Thyroid gland (tissue), 4 donors: Measurements from ENCODE around the gene CHCHD10. TPM values are rescaled to one million over a fixed set of nuclear protein-coding genes. Genes with fewer than 3 reads are reported as not detected.
A peak's percentile ranks its signal among the peaks of the same experiment; 100 is the strongest.

Source experiments
- DNase-seq, 2 donors: peaks; one replicate each; pipeline ENCODE4 v3.0.0-alpha.2; 2019
- H3K27ac ChIP-seq, 3 donors: fragments of 200-600 bp; sonication (generic); 1 replicate in 2 of 3; 2 replicates in 1 of 3; pipeline ENCODE4 v1.5.1; 2016 to 2019; ENCODE audit warnings: mild to moderate bottlenecking in 1 of 3, moderate library complexity in 1 of 3
- H3K27me3 ChIP-seq: fragments of 200-600 bp; sonication (generic); one replicate; pipeline ENCODE4 v1.5.1; 2019
- H3K36me3 ChIP-seq, 2 donors: fragments of 200-600 bp; sonication (generic); one replicate each; pipeline ENCODE4 v1.5.1; 2016 to 2019
- H3K4me1 ChIP-seq, 2 donors: fragments of 200-600 bp; sonication (generic); one replicate each; pipeline ENCODE4 v1.5.1; 2017 to 2019
- H3K4me3 ChIP-seq, 3 donors: fragments of 200-600 bp; sonication (generic); replicated peaks in 1 of 3; 1 replicate in 2 of 3; 2 replicates in 1 of 3; pipeline ENCODE4 v1.5.1; 2016; ENCODE audit warnings: mild to moderate bottlenecking in 1 of 3
- H3K9me3 ChIP-seq: fragments of 200-600 bp; sonication (generic); one replicate; pipeline ENCODE4 v1.5.1; 2017
- CTCF ChIP-seq, 6 experiments: fragments of 200-600 bp in 3 of 6; fragments of 450-650 bp in 3 of 6; sonication (generic) in 3 of 6; IDR thresholded peaks; one replicate each; pipeline ENCODE4 v1.5.1; 2016 to 2019; ENCODE audit warnings: antibody characterized with exemption in 6 of 6, mild to moderate bottlenecking in 2 of 6, inconsistent platforms in 1 of 6, moderate library complexity in 1 of 6
- POLR2A ChIP-seq, 2 donors: fragments of 450-650 bp; IDR thresholded peaks; one replicate each; pipeline ENCODE4 v1.6.1; 2017; ENCODE audit warnings: antibody characterized with exemption in 2 of 2, mild to moderate bottlenecking in 2 of 2, moderate library complexity in 1 of 2
- WGBS, 2 donors: methylation state at CpG; one replicate each; pipeline ENCODE4 v1.1.5; 2017; 5-methylcytosine and 5-hydroxymethylcytosine counted together
- intact Hi-C: fragments of 100-400 bp; cut with DNase I; formaldehyde crosslinking; loops from one replicate; pipeline ENCODE4 v1.15.1; 2023
- total RNA-seq, 4 donors: library from RNA; depleted of rRNA; stranded (reverse); fragments of >200 nt; gene quantifications; one replicate each; pipeline ENCODE4 v1.2.3, GENCODE V29; 2016

The CHCHD10 gene
- total RNA-seq, 4 donors from 2014 or later = 9.4 to 154 (median 47.0) TPM

GRCh38 chr22:23722724-23723123 is 45.0 kb downstream of the CHCHD10 start:
- intact Hi-C loops = no loop called here
- H3K27ac ChIP-seq = peak overlapping the region in 2 of 3 donors; percentile 15 to 62
- 66 to 84% methylated on average over 2 of the region's 2 CpGs for WGBS, 2 donors

DNA sequence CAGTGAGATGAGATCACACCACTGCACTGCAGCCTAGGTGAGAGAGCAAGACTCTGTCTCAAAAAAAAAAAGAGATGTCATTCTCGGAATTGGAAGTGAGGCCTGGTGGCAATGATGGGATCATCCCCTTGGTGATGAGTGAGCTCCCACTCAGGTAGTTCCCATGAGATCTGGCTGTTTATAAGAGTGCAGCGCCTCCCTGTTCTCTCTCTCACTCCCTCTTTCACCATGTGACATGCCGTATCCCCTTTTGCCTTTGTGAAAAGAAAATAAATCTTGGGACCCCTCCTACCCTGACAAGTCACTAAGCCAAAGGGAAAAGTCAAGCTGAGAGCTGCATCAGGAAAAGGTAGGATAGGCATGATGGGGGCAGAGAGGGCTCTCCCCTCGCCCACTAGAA is 45.6 kb downstream of the CHCHD10 start:
- TF ChIP-seq CTCF (IDR thresholded peaks at IDR 0.05) = no peak
- TF ChIP-seq POLR2A (IDR thresholded peaks at IDR 0.05) = no peak
- Histone ChIP-seq H3K4me1 (peaks cover 3 to 12% of the 10 kb centered on the region in 2 donors), H3K27me3 (no peaks in the 10 kb centered on the region), H3K4me3 (no peak overlapping the region), H3K36me3 (no peaks in the 10 kb centered on the region), H3K9me3 (no peaks in the 10 kb centered on the region), H3K27ac (no peak overlapping the region)
- DNase-seq = no peak
- WGBS, 2 donors = 68 to 81% methylated on average over 4 of the region's 4 CpGs
- intact Hi-C loops = no loop called here

More at GRCh38 chr22:23722724-23723123, 45.0 kb downstream of the CHCHD10 start:
- Histone ChIP-seq H3K36me3 (no peaks in the 10 kb centered on the region), H3K4me3 (no peak overlapping the region), H3K4me1 (peaks cover 3 to 8% of the 10 kb centered on the region in 2 donors), H3K9me3 (no peaks in the 10 kb centered on the region), H3K27me3 (no peaks in the 10 kb centered on the region)
- DNase-seq = no peak
- no peak for TF ChIP-seq POLR2A (IDR thresholded peaks at IDR 0.05)
- no peak for TF ChIP-seq CTCF (IDR thresholded peaks at IDR 0.05)

DNA sequence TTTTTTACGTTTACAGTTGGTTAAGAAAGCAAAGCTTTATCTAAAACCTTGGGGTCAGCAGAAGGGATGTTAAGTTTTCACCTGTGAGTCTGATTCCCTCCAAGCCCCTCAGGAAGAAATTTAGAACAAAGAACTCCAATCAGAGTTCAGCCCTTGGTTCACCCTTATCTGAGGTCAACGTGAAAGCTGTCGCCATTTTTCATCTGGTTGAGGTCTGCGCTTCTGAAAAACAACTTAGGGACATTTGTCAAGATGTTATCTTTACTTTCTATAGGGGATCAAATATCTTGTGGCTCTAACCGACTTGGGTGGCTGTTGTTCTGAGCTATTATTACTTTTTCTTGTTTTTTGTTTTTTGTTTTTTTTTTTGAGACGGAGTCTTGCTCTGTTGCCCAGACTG is 46.9 kb downstream of the CHCHD10 start:
- WGBS, 2 donors = 73 to 85% methylated on average over 6 of the region's 6 CpGs

DNA sequence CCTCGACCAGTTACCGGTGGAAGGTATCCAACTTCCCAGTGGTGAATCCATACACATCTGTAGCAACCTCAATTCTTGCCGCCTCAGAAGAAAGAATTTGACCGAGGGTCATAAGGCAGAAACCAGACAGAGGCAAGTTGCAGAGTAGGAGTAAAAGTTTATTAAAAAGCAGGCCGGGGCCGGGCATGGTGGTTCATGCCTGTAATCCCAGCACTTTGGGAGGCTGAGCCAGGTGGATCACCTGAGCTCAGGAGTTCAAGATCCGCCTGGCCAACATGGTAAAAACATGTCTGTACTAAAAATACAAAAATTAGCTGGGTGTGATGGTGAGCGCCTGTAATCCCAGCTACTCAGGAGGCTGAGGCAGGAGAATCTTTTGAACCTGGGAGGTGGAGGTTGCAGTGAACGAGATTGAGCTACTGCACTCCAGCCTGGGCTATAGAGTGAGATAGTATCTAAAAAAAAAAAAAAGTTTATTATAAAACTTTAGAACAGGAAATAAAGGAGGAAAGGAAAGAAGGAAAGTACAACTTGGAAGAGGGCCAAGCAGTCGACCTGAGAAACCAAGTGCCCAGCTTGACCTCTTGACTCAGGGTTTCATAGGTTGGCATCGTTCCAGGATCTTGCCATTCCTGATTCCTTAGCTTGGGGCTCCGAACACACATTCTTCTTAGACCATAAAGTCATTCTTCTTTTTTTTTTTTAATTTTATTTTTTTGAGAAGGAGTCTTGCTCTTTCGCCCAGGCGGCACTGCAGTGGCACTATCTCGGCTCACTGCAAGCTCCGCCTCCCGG is 49.2 kb downstream of the CHCHD10 start:
- DNase-seq = no peak
- WGBS, 2 donors = 86 to 87% methylated on average over 17 of the region's 17 CpGs
- intact Hi-C loops = no loop called here
- H3K9me3 ChIP-seq = no peaks in the 10 kb centered on the region
- H3K4me3 ChIP-seq = no peak overlapping the region
- no peak for TF ChIP-seq POLR2A (IDR thresholded peaks at IDR 0.05)
- no peak for TF ChIP-seq CTCF (IDR thresholded peaks at IDR 0.05)
- H3K27me3 ChIP-seq = no peaks in the 10 kb centered on the region
- H3K36me3 ChIP-seq = no peaks in the 10 kb centered on the region
- no peak overlapping the region for H3K27ac ChIP-seq
- peaks cover 11 to 19% of the 10 kb centered on the region in 2 donors for H3K4me1 ChIP-seq

More for the DNA sequence above, 46.9 kb downstream of the CHCHD10 start:
- H3K9me3 ChIP-seq = no peaks in the 10 kb centered on the region
- H3K36me3 ChIP-seq = no peaks in the 10 kb centered on the region
- no peaks in the 10 kb centered on the region for H3K27me3 ChIP-seq
- no peak for DNase-seq
- intact Hi-C loops = no loop called here
- no peak overlapping the region for H3K4me3 ChIP-seq
- no peak overlapping the region for H3K27ac ChIP-seq
- TF ChIP-seq POLR2A (IDR thresholded peaks at IDR 0.05) = no peak
- no peak for TF ChIP-seq CTCF (IDR thresholded peaks at IDR 0.05)
- peaks cover 11 to 19% of the 10 kb centered on the region in 2 donors for H3K4me1 ChIP-seq
